SH-SY5Y (cell line): Measurements from ENCODE around the gene CD80.

Source experiments
- GATA2 ChIP-seq: IDR thresholded peaks from 2 replicates; pipeline ENCODE4 v1.6.1; 2011; ENCODE audit warnings: mild to moderate bottlenecking, low read depth, low read length
- GATA3 ChIP-seq: IDR thresholded peaks from 2 replicates; pipeline ENCODE4 v1.6.1; 2011; ENCODE audit warnings: low read depth, mild to moderate bottlenecking, low read length, moderate library complexity

GRCh38 chr3:119543147-119543546 lies 16.3 kb downstream of the CD80 start:
- TF ChIP-seq GATA2 (no peak), GATA3 (no peak)
